NCI-H526 treated with DMSO at 0.1 percent for 48 hours (cell line): ENCODE results near the gene C9orf57.
"Not testable (repeated sequence)": the region's sequence is repeated elsewhere in the genome, so short reads cannot be mapped to it uniquely, and the experiment has no call there.

ENCODE experiments used
- DNase-seq: peaks from one replicate; lab custom pipeline; 2025; lab: John Stamatoyannopoulos, UW

Gene C9orf57

GRCh38 chr9:72023596-72023995 lies 36.8 kb downstream of the C9orf57 start:
- DNase-seq, result no peak

- DNase-seq, result no peak
These were observed 37.6 kb downstream of the C9orf57 start for GRCh38 chr9:72022841-72023240.

DNA sequence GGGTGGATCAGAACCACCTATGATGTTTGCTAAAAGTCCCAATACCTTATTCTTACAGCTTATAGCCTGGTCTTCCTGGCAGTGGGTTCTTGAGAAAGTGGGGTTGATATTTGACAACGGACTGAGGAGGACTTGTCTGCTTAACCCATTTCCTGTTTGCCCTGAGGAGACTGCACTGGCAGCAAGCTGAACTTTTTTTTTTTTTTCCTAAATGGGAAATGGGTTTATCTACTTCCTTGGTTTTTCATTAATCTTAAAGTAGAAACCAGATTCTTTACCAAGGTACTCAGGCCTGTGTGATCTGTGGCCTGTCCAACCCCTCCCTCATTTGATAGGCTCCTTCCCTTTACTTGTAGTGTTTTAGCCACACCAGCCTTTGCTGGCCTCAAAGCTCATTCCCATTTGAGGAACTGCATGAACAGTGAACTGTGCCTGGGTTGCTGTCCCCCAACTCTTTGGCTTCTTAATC lies 47.1 kb downstream of the C9orf57 start:
- no peak for DNase-seq

DNA sequence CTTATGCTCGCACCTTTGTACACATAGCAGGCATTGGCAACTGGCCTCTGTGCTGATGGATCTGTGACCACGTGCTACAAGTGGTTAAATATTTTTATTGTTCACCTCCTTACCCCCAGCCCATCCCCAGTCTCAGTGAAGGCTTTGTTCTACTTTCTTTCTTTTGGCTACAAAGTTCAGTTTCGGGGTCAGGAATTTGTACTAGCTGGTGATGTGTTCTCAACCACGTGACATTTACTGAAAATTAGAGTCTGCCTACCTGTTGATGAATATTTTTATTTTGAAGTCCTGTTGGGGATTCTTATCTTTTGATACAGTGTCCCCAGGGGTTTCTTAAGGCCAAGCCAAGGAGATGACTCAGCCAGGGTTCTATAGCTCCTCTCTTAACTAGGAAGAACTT lies 47.8 kb downstream of the C9orf57 start:
- no peak for DNase-seq

DNA sequence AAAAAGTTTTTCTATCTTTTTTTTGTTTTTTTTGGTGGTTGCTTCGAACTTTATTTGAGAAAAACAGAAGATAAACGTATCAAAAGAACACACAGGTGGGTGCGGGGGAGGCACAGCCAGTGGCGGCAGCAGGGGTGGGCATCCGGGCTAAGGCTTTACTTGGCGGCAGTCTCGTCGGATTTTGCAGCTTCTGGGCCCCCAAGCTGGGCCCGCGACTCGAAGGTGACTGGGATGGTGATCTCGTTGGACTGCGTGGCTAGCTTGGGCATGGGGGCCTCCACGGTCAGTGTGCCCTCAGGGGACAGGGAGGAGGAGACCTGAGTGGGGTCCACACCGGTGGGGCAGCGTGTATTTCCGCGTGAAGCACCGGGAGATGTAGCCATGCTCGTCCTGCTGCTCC lies 52.7 kb downstream of the C9orf57 start:
- not testable (repeated sequence) for DNase-seq

DNA sequence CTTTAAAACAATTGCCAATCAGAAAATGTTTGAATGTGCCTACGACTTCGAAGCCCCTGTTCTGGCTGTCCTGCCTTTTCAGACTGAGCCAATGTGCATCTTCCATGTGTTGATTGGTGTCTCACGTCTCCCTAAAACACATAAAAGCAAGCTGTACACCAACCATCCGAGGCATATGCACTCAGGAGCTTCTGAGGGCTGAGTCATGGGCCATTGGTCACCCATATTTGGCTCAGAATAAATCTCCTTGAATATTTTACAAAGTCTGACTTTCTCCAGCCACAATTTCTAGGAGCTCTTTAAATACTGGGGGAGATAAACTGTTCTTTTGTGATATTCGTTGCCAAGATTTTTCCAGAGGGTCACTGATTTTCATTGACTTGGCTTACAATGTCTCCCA lies 53.9 kb downstream of the C9orf57 start:
- DNase-seq, result no peak

- DNase-seq, result no peak
These were observed 55.0 kb downstream of the C9orf57 start for GRCh38 chr9:72005451-72005850.
